HepG2 (cell line): ENCODE measurements around the gene OSBPL5.
A peak's percentile ranks its signal among the peaks of the same experiment; 100 is the strongest.

Experiments
- CHD2 ChIP-seq: IDR thresholded peaks from 2 replicates; pipeline ENCODE4 v1.6.1; 2011; ENCODE audit warnings: low read depth, low read length, improper control_type of control experiment
- CTCF ChIP-seq: sonication (generic); formaldehyde crosslinking; IDR thresholded peaks from 2 replicates; pipeline ENCODE4 v1.5.0; 2020; ENCODE audit warnings: mild to moderate bottlenecking, missing genetic modification reagents, moderate library complexity
- EZH2 ChIP-seq: conservative IDR thresholded peaks from 2 replicates; pipeline ENCODE4 v1.6.1; 2012; ENCODE audit warnings: mild to moderate bottlenecking, low read depth, low read length, moderate library complexity
- FOXP4 ChIP-seq: sonication (generic); formaldehyde crosslinking; IDR thresholded peaks from 2 replicates; pipeline ENCODE4 v1.4.0; 2020; ENCODE audit warnings: missing genetic modification reagents
- HNRNPK ChIP-seq: fragments of 200-400 bp; formaldehyde crosslinking; IDR thresholded peaks from 2 replicates; pipeline ENCODE4 v1.6.1; 2018; ENCODE audit warnings: low read length, low read depth, moderate library complexity, mild to moderate bottlenecking; ENCODE audit not compliant: poor library complexity, severe bottlenecking
- NBN ChIP-seq: fragments of 450-650 bp; conservative IDR thresholded peaks from 2 replicates; pipeline ENCODE4 v1.6.1; 2017
- NR3C1 ChIP-seq: sonication (generic); formaldehyde crosslinking; IDR thresholded peaks from 2 replicates; pipeline ENCODE4 v1.4.0; 2020; ENCODE audit warnings: missing genetic modification reagents
- PBX2 ChIP-seq: IDR thresholded peaks from 2 replicates; pipeline ENCODE4 v1.6.1; 2016; ENCODE audit warnings: control low read depth
- PHF21A ChIP-seq: sonication (generic); formaldehyde crosslinking; IDR thresholded peaks from 2 replicates; pipeline ENCODE4 v1.5.0; 2020; ENCODE audit warnings: mild to moderate bottlenecking, missing genetic modification reagents
- PLSCR1 ChIP-seq: sonication (generic); formaldehyde crosslinking; IDR thresholded peaks from 2 replicates; pipeline ENCODE4 v1.5.0; 2020; ENCODE audit warnings: missing genetic modification reagents, mild to moderate bottlenecking, borderline replicate concordance
- RBM39 ChIP-seq: fragments of 200-400 bp; formaldehyde crosslinking; IDR thresholded peaks from one replicate; pipeline ENCODE4 v1.6.1; 2018; ENCODE audit warnings: antibody characterized with exemption, mild to moderate bottlenecking, low read depth, low read length; ENCODE audit not compliant: poor library complexity, severe bottlenecking
- SOX13 ChIP-seq, 3 experiments: fragments of 450-650 bp in 1 of 3; sonication (generic) in 1 of 3; formaldehyde crosslinking in 1 of 3; IDR thresholded peaks in 2 of 3; conservative IDR thresholded peaks in 1 of 3; 2 replicates each; pipeline versions ENCODE4 v1.5.0 to v1.6.1; 2016 to 2020; ENCODE audit warnings: antibody characterized with exemption in 1 of 3, mild to moderate bottlenecking in 1 of 3, missing compliant biosample characterization in 1 of 3, missing genetic modification reagents in 1 of 3, moderate library complexity in 1 of 3
- ZNF687 ChIP-seq: sonication (generic); formaldehyde crosslinking; IDR thresholded peaks from 2 replicates; pipeline ENCODE4 v1.5.1; 2020; ENCODE audit warnings: mild to moderate bottlenecking, missing genetic modification reagents, moderate library complexity

GRCh38 chr11:3087821-3088800, 77.0 kb downstream of the OSBPL5 start:
- TF ChIP-seq CTCF (CRISPR knock-in tag) (no peak), NR3C1 (CRISPR knock-in tag) (no peak), SOX13 (IDR thresholded peaks at IDR 0.05) (no peak), SOX13 (CRISPR knock-in tag; conservative IDR thresholded peaks at IDR 0.05 in 1 of 2, IDR thresholded peaks at IDR 0.05 in 1 of 2) (no peak), EZH2 (no peak), NBN (no peak), PLSCR1 (CRISPR knock-in tag) (no peak), ZNF687 (CRISPR knock-in tag) (peak; percentile 45; the same call in 1 of the 2 replicates), HNRNPK (no peak), RBM39 (no peak), CHD2 (no peak), PHF21A (CRISPR knock-in tag) (no peak), FOXP4 (CRISPR knock-in tag) (no peak), PBX2 (CRISPR knock-in tag) (no peak)
